OCI-LY7 (cell line): Measurements from ENCODE around the gene PDCD10.

ENCODE experiments used
- CTCF ChIP-seq: fragments of 200-600 bp; sonication (generic); conservative IDR thresholded peaks from 2 replicates; pipeline ENCODE4 v1.5.1; 2014; ENCODE audit warnings: mild to moderate bottlenecking, antibody characterized with exemption, low read length, moderate library complexity, mixed read lengths
- EZH2phosphoT487 ChIP-seq: fragments of 200-600 bp; sonication (generic); IDR thresholded peaks from 2 replicates; pipeline ENCODE4 v1.6.1; 2018; ENCODE audit warnings: low read depth, borderline replicate concordance, mild to moderate bottlenecking, mixed run types, antibody characterized with exemption, low read length, moderate library complexity, mixed read lengths

- no peak for TF ChIP-seq CTCF
- no peak for TF ChIP-seq EZH2phosphoT487
Measured at GRCh38 chr3:167732313-167733065, 2.2 kb downstream of the PDCD10 start.
